GM10847 (cell line): Measurements from ENCODE around the gene RNF213.

Experiments
- POLR2A ChIP-seq: IDR thresholded peaks from 2 replicates; pipeline ENCODE4 v1.6.1; 2011; ENCODE audit not compliant: insufficient read length; ENCODE audit errors: extremely low read depth

Gene RNF213

GRCh38 chr17:80371196-80371595 is 110.5 kb downstream of the RNF213 start:
- no peak for TF ChIP-seq POLR2A

DNA sequence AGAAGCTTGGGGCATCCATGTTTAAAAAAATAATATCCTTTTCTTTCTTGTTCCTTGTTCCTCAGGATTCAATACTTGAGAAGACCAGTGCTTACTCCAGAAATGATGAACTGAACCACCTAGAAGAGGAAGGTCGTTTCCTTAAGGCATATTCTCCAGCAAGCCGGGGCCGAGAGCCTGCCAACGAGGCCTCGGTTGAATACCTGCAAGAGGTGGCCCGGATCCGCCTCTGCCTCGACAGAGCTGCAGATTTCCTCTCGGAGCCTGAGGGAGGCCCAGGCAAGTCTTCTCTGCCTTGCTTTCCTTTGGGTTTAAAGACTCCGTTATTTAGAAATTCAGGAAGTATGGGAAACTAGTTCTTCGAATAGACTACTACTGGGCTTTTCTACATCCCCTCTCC is 111.8 kb downstream of the RNF213 start:
- TF ChIP-seq POLR2A = no peak

- TF ChIP-seq POLR2A = no peak
Measured at GRCh38 chr17:80372922-80373570, 112.4 kb downstream of the RNF213 start.

DNA sequence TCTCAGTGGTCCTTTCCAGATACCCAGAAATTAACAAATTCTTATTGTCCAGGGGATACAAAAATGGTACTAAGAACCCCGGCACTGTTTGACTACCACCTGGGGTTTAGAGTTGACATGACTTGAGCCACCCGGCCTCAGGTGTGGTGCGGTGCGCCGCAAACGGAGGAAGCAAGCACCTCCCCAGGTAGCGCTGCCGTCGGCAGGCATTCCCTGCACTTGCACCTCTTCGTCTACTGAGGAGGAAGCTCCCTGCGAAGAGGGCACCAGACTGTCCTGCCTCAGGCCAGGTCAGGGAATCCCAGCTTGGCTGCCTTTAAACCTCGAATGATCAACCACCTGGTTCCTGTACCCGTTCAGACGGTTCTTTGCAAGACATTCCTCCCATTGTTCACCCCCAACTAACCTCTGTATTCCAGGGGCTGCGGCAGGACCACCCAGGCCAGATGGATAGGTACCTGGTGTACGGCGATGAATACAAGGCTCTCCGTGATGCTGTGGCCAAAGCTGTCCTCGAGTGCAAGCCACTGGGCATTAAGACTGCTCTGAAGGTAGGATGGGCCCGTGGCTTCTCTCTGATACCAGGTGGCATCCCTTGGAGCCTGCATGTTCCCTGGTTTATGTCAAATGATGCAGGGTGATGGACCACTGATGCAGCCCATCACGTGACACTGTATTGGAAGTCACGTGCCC is 113.5 kb downstream of the RNF213 start:
- TF ChIP-seq POLR2A = no peak

DNA sequence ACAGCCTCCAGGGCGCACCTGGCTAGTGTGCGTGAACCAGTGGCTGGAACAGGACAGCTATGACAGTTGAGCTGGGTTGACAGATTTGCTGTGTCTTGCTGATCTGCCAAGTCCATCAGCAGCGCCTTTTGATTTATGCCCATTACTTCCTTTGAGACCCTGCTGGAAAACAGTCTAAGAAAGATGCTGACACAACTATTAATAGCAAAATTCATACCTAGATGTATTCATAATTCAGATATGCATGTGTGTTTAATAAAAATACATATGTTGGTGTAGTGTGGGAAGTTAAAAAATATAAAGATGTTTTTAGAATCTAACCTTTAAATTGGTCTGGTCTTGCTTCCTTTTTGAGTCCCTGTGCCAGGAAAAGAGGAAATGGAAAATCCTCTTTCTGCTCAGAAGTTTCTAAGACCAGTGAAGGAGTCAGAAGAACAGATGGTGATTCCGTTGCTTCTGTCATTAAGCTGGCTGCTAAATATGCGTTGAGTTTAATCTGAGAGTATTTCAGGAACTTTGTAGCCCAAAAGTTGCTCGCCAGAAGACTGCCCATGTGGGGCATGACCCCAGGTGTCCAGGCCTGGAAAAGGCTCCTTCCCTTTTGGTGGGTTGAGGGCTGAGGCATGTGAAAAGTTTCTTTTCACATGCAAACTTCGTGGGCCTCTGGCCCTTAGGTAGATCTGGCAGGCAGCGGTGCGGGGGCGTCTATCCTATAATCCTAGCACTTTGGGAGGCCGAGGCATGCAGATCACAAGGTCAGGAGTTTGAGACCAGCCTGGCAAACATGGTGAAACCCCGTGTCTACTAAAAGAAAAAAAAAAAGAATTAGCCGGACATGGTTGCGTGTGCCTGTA is 114.3 kb downstream of the RNF213 start:
- no peak for TF ChIP-seq POLR2A

- no peak for TF ChIP-seq POLR2A
Measured at GRCh38 chr17:80376531-80376930, 115.9 kb downstream of the RNF213 start.

DNA sequence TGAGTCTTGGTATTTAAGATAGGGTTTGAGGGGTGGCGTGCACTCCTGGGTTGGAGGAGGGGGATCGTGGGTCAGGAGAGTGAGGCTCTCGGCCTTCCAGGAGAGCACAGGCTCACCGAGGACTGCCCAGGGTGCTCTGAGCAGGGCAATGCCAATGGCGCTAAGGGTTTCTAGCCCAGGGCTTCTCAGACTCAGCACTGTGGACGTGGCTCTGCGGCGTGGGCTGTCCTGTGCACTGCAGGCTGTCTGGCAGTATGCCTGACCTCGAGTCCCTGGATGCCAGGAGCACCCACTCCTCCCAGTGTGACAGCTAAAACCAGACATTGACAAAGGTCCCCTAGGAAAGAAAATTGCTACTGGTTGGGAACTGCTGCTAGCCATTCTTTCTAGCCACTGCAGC is 117.1 kb downstream of the RNF213 start:
- no peak for TF ChIP-seq POLR2A

DNA sequence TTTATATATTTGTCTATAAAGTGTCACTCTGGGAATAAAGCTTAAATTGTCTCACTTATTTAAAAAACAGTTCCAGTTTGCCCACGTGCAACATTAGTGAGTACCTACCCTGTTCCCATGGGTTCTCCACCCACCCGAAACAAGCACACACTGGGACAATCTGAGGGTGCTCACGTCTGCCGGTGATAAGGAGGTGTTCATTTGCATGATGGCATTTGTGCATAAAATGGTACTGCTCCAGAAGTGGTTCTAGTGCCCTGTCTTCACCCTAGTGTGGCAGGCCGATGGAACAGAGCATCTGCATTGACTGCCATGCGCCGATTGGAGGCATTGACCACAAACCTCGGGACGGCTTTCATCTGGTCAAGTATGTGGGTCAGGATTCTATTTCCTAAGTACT is 118.7 kb downstream of the RNF213 start:
- no peak for TF ChIP-seq POLR2A

- TF ChIP-seq POLR2A = no peak
Measured at GRCh38 chr17:80380068-80380467, 119.4 kb downstream of the RNF213 start.

- no peak for TF ChIP-seq POLR2A
Measured at GRCh38 chr17:80380555-80381002, 119.9 kb downstream of the RNF213 start.

- no peak for TF ChIP-seq POLR2A
Measured at GRCh38 chr17:80381416-80381923, 120.8 kb downstream of the RNF213 start.

- TF ChIP-seq POLR2A = no peak
Measured at GRCh38 chr17:80382446-80382845, 121.8 kb downstream of the RNF213 start.

DNA sequence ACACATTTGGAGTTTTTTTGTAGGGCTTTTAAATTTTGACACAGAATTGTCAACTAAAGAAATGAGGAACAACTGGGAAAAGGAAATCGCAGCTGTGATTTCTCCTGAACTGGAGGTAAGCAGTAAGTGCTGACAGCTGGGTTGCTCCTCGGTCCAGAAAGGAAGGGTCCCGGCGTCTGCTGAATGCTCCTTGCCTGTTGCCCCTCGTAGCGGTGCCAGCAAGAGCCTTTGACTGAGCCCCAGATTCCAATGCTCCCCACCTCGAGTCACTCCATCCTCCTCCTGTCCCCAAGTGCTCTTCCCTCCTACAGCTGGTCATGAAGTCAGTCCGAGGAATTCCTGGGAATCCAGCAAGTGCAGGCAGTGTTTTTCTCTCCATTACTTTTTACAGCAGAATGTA is 122.3 kb downstream of the RNF213 start:
- no peak for TF ChIP-seq POLR2A

DNA sequence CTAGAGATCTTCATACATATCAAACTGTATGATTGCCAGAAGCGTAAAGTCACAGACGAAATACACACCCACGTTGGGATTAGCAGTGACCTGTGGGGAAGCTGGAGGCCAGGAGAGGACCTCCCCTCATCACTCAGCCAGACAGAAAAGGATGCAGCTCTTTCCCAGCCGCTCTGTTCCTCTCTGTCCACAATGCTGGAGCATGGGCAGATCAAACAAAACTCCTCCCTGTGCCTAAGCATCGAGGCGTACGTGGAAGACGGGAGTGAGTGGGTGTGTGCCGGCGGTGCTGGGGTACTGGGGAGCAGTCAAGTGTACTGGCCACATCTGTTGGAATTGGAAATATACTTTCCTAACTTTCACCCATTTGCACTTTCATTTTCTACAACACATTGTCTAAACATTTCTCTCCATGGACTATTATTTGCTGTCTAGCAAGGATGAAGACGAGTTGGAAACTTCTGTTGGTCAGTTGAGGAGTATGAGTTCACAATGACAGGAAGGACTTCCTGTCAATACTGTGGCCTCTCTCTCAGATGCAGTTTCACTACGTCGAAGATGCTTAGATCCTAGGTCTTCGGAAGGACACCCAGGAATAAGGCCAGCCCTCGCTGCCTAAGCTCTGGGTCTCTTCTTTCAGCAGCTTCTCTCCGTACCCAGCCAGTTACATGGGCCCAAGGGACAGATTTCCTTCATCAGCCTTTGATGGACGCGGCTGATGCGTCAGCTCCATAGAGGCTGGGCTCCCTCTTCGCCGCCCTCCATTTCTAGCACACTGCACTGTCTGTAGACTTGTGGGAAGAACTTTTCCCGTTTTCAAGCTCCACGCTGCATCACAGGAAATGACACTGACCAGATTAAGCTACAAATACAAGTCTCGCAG is 123.7 kb downstream of the RNF213 start:
- no peak for TF ChIP-seq POLR2A

DNA sequence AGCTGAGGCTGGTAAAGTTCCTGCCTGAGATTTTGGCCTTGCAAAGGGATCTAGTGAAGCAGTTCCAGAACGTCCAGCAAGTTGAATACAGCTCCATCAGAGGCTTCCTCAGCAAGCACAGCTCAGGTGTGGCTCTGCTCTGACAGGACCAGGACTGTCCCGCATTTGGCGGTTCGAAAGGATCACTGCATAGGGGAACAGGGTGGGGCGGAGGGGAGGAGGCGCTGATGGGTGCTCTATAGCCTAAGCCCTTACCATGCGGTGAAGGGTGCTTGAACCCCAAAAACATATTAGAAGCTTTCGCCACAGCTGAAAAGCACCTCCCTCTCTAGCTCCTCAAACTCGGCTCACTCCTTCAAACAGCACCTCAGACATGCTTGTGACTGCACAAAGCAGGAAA is 124.4 kb downstream of the RNF213 start:
- no peak for TF ChIP-seq POLR2A

DNA sequence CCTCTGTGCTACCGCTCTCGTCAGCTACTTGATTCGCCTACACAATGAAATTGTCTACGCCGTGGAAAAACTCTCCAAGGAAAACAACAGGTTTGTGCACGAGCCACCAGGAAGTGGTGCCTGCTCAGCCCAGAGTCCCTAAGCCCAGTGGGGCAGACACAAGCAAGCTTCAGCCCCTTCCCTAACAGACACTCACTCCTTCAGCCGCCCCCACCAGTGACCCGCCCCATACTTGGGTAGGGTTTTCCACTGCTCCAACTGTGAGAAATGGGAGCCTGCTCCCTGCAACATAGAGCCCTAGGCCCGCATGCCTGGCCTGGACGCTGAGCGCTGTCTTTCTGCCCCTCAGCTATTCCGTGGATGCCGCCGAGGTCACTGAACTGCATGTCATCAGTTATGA is 125.7 kb downstream of the RNF213 start:
- TF ChIP-seq POLR2A = no peak
